Progenitor cell of endocrine pancreas (in vitro differentiated cells): ENCODE measurements around the gene UST. TPM values are rescaled to one million over a fixed set of nuclear protein-coding genes. Genes with fewer than 3 reads are reported as not detected.
"Not testable (repeated sequence)": the region's sequence is repeated elsewhere in the genome, so short reads cannot be mapped to it uniquely, and the experiment has no call there.

ENCODE experiments used
- DNase-seq: peaks from one replicate; pipeline ENCODE4 v3.0.0; 2021; ENCODE audit warnings: low spot score; ENCODE audit not compliant: unreplicated experiment
- H3K27ac Mint-ChIP-seq: 2 replicates; pipeline ENCODE4 v1.8.0; 2021; ENCODE audit warnings: mild to moderate bottlenecking, moderate library complexity, mixed read lengths
- H3K27me3 Mint-ChIP-seq: 2 replicates; pipeline ENCODE4 v1.8.0; 2021; ENCODE audit warnings: mixed read lengths
- H3K36me3 Mint-ChIP-seq: 2 replicates; pipeline ENCODE4 v1.8.0; 2022; ENCODE audit warnings: mixed read lengths; ENCODE audit not compliant: insufficient read depth
- H3K4me1 Mint-ChIP-seq: 2 replicates; pipeline ENCODE4 v1.8.0; 2021; ENCODE audit warnings: low read depth, mixed read lengths
- H3K4me3 Mint-ChIP-seq: 2 replicates; pipeline ENCODE4 v1.8.0; 2021; ENCODE audit warnings: low read depth, mild to moderate bottlenecking, moderate library complexity, mixed read lengths
- H3K9me3 Mint-ChIP-seq: 2 replicates; pipeline ENCODE4 v1.8.0; 2021; ENCODE audit warnings: low read depth, mixed read lengths
- total RNA-seq: library from RNA; stranded (reverse); gene quantifications from 2 replicates; pipeline ENCODE4 v1.2.1, GENCODE V29; 2021
- TF ChIP-seq, protein P1 (sequence below): fragments of 200-600 bp; sonication (generic); IDR thresholded peaks from one replicate; pipeline ENCODE4 v1.5.0; 2021; ENCODE audit warnings: antibody characterized with exemption, mild to moderate bottlenecking; ENCODE audit not compliant: unreplicated experiment

Gene UST
- total RNA-seq, 1 donor from 2014 or later = 2.9 TPM

- H3K4me3 Mint-ChIP-seq = no peak overlapping the region
- no peaks in the 10 kb centered on the region for H3K9me3 Mint-ChIP-seq
- H3K27ac Mint-ChIP-seq = no peak overlapping the region
- H3K27me3 Mint-ChIP-seq = peaks cover 49% of the 10 kb centered on the region
- no peaks in the 10 kb centered on the region for H3K36me3 Mint-ChIP-seq
- TF ChIP-seq, protein P1, sequence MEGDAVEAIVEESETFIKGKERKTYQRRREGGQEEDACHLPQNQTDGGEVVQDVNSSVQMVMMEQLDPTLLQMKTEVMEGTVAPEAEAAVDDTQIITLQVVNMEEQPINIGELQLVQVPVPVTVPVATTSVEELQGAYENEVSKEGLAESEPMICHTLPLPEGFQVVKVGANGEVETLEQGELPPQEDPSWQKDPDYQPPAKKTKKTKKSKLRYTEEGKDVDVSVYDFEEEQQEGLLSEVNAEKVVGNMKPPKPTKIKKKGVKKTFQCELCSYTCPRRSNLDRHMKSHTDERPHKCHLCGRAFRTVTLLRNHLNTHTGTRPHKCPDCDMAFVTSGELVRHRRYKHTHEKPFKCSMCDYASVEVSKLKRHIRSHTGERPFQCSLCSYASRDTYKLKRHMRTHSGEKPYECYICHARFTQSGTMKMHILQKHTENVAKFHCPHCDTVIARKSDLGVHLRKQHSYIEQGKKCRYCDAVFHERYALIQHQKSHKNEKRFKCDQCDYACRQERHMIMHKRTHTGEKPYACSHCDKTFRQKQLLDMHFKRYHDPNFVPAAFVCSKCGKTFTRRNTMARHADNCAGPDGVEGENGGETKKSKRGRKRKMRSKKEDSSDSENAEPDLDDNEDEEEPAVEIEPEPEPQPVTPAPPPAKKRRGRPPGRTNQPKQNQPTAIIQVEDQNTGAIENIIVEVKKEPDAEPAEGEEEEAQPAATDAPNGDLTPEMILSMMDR = no peak
- peaks cover 4% of the 10 kb centered on the region for H3K4me1 Mint-ChIP-seq
- DNase-seq = no peak
Measured at GRCh38 chr6:148751793-148752170, 5.0 kb downstream of the UST start.

DNA sequence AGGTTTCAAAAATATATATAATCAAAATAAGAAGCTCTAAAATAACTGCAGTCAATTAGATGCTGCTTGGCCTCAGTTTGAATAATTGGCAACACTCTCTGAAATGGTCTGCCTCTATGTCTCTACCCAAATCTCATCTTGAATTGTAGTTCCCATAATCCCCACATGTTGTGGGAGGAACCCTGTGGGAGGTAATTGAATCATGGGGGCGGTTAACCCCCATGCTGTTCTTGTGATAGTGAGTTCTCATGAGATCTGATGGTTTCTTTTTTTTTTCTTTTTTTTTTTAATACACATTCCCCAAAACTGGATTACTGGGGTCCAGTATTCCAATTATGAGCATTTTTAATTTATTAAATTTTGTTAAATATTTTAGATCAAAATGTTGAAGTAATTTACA is 8.5 kb downstream of the UST start:
- not testable (repeated sequence) for H3K4me3 Mint-ChIP-seq, DNase-seq, H3K4me1 Mint-ChIP-seq, H3K9me3 Mint-ChIP-seq, H3K36me3 Mint-ChIP-seq, H3K27ac Mint-ChIP-seq
- peaks cover 34% of the 10 kb centered on the region for H3K27me3 Mint-ChIP-seq
- TF ChIP-seq, protein P1 = peak; percentile 7

DNA sequence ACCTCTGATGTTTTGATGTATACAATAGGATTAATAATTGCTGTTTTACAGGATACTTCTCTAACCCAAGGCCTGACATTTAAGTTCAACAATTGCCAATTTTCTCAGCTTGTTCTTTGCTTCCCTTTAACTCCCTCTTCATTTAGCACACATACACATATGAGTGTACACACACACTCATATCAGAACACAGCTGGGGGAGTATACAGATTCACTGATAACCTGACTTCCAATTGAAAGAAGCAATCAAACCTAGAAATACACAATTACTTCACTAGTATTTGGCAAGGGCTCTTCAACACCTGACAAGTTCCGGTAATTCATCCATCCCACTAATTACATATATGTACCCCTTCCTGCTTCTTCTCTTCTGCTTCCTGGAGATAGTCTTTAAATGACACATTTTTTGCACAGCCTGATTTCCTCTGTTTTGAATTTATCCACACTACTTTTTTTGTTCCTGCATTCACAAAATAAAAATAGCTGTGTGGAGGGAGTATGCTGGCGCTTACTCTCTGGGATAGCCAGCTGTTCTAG is 11.2 kb downstream of the UST start:
- H3K36me3 Mint-ChIP-seq = no peaks in the 10 kb centered on the region
- peaks cover under 1% of the 10 kb centered on the region for H3K9me3 Mint-ChIP-seq
- no peak overlapping the region for H3K27ac Mint-ChIP-seq
- no peak for DNase-seq
- H3K4me1 Mint-ChIP-seq = peaks cover 11% of the 10 kb centered on the region
- TF ChIP-seq, protein P1 = no peak
- H3K27me3 Mint-ChIP-seq = peaks cover 33% of the 10 kb centered on the region
- no peak overlapping the region for H3K4me3 Mint-ChIP-seq

DNA sequence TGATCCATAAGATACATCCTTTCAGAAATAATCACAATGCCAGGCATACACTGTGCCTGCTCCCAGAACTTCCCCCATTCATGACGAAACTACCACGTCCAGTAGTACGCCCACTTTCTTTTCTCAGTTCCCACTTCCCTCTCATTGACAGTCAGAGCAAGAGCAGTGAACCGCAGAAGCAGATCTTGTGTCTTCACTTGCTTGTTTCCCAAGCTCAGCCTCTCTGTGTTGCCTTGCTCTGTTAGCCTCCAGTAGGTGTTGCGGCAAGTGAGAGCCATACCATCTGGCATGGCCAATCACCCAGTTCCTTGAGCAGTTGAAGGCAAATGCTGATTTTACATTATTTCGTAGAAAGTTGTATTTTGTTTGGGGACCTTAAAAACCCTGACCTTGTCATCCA is 11.7 kb downstream of the UST start:
- peaks cover 2% of the 10 kb centered on the region for H3K36me3 Mint-ChIP-seq
- no peak overlapping the region for H3K27ac Mint-ChIP-seq
- TF ChIP-seq, protein P1 = no peak
- no peak for DNase-seq
- no peak overlapping the region for H3K4me3 Mint-ChIP-seq
- H3K27me3 Mint-ChIP-seq = peaks cover 33% of the 10 kb centered on the region
- H3K9me3 Mint-ChIP-seq = peaks cover 5% of the 10 kb centered on the region
- peaks cover 11% of the 10 kb centered on the region for H3K4me1 Mint-ChIP-seq

- no peak overlapping the region for H3K27ac Mint-ChIP-seq
- DNase-seq = no peak
Measured at GRCh38 chr6:148760258-148760534, 13.4 kb downstream of the UST start.

More at GRCh38 chr6:148760258-148760534, 13.4 kb downstream of the UST start:
- no peak overlapping the region for H3K4me3 Mint-ChIP-seq
- peaks cover 6% of the 10 kb centered on the region for H3K9me3 Mint-ChIP-seq
- H3K4me1 Mint-ChIP-seq = peaks cover 11% of the 10 kb centered on the region
- peaks cover 33% of the 10 kb centered on the region for H3K27me3 Mint-ChIP-seq
- peaks cover 2% of the 10 kb centered on the region for H3K36me3 Mint-ChIP-seq
- TF ChIP-seq, protein P1 = no peak
